Activated T-cell treated with anti-CD3 and anti-CD28 coated beads for 24 hours (primary cell): ENCODE data around the gene C1orf141.
"Not testable (repeated sequence)": the region's sequence is repeated elsewhere in the genome, so short reads cannot be mapped to it uniquely, and the experiment has no call there.

Experiments
- DNase-seq: peaks from one replicate; pipeline ENCODE4 v3.0.0-alpha.2; 2020; ENCODE audit warnings: low read depth

Gene C1orf141

GRCh38 chr1:67134695-67135094 is at the start of gene C1orf141:
TSS of gene C1orf141 (minus strand) at chr1:67134970. CDS start at chr1:67127240, 7,730 bp downstream.
- DNase-seq = no peak

GRCh38 chr1:67175530-67176087 is 40.8 kb upstream of the C1orf141 start:
- no peak for DNase-seq

- no peak for DNase-seq
These were observed 40.0 kb upstream of the C1orf141 start for GRCh38 chr1:67174716-67175284.

GRCh38 chr1:67173988-67174387 is 39.2 kb upstream of the C1orf141 start:
- no peak for DNase-seq

- no peak for DNase-seq
These were observed 37.2 kb upstream of the C1orf141 start for GRCh38 chr1:67171978-67172377.

GRCh38 chr1:67171574-67171955 is 36.8 kb upstream of the C1orf141 start:
- DNase-seq = no peak

GRCh38 chr1:67170751-67171573 is 36.2 kb upstream of the C1orf141 start:
- no peak for DNase-seq

- DNase-seq = no peak
These were observed 35.2 kb upstream of the C1orf141 start for GRCh38 chr1:67169932-67170331.

DNA sequence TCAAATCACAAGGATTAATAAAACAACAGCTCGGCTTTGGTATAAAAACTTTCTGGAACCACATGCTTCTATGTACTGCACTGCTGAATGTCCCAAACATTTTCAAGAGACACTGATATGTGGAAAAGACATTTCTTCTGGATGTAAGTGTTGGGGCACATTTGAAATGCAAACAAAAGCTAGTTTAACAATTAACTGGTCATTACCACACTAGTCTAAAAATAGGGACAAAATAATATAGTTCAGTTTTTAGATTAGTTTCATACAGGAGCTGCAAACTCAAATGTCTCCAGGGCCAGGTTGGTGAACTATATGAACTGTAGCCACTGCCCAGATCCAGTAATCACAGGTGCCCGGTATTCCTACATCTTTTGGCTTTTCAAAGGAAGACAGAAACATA is 34.7 kb upstream of the C1orf141 start:
- DNase-seq = no peak

GRCh38 chr1:67166196-67166595 is 31.4 kb upstream of the C1orf141 start, which contains the start of gene IL23R:
TSS of gene IL23R (plus strand) at chr1:67166454. CDS start at chr1:67168121, 1,667 bp downstream.
- DNase-seq = peak; percentile 44

- DNase-seq = no peak
These were observed 30.8 kb upstream of the C1orf141 start for GRCh38 chr1:67165468-67166041.

DNA sequence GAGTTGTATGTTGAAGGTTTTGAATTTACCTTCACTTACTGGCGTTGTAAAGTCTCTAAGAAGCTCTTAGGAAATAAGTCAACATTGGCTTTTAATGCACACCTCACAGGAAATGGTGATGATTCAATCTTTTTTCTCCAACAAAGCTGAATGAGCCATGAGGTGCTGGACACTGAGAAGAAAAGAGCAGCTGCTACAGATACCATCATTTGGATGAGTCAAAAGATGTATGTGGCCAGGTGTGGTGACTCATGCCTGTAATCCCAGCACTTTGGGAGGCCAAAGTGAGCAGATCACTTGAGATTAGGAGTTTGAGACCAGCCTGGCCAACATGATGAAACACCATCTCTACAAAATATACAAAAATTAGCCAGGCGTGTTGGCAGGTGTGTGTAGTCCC is 28.2 kb upstream of the C1orf141 start:
- no peak for DNase-seq

DNA sequence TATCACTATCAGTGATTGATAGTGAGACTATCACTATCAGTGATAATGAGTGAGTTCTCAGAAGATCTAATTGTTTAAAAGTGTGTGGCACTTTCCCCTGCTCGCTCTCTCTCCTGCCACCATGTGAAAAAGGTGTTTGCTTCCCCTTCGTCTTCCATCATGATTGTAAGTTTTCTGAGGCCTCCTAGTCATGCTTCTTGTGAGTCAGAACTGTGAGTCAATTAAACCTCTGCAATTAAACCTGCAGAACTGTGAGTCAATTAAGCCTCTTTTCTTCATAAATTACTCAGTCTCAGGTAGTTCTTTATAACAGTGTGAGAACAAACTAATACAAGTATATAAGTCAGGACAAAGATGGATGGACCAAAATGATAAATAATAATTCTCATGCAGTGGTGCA is 24.5 kb upstream of the C1orf141 start:
- no peak for DNase-seq

DNA sequence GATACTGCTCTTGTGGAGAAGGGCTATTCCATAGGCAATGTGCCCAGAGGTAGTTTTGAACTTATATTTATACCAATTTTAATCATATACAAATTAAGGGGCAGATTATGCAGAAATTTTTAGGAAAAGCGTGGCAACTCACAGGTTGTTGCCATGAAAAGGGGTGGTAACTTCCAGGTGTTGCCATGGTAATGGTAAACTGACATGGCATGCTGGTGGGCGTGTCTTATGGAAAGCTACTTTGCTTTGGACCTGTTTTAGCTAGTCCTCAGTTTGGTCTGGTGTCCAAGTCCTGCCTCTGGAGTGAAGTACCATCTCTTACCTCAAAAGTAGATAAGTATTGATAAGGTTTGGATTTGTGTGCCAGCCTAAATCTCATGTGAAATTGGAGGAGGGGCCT is 23.6 kb upstream of the C1orf141 start:
- no peak for DNase-seq

DNA sequence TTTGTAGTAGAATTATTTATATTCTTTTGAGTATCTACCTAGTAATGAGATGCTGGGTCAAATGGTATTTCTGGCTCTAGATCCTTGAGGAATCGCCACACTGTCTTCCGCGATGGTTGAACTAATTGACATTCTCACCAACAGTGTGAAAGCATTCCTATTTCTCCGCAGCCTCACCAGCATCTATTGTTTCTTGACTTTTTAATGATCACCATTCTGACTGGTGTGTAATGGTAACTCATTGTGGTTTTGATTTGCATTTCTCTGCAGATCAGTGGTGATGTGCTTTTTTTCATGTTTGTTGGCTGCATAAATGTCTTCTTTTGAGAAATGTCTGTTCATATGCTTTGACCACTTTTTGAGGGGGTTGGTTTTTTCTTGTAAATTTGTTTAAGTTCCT is 16.2 kb upstream of the C1orf141 start:
- no peak for DNase-seq

DNA sequence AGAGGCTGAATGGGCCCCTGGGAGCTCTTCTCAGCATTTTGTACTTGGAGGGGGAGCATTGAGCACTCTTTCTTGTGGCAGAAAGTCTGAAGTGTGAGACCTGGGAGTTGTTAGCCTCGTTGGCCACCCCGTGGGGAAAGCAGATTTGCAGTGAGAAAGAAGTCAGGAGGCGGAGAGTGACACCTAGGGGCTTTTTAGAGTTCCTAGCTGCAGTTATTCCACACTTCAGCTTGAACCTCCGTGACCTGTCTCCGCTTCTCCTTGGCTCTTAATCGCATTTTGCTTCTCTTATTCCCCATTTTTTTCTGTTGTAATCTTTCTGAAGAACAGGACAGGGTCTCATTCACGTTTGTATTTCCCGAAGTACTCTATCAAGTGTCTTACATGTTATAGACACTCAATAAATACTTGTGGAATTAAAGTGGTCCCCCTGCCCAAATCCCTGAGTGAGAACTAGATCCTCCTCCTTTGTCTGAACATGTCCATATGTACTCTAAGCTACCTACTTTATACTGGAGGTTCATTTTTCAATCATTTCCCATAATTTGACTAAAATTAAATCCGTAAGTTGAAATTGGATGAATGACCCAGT is 14.5 kb upstream of the C1orf141 start:
- peak; percentile 50 for DNase-seq

DNA sequence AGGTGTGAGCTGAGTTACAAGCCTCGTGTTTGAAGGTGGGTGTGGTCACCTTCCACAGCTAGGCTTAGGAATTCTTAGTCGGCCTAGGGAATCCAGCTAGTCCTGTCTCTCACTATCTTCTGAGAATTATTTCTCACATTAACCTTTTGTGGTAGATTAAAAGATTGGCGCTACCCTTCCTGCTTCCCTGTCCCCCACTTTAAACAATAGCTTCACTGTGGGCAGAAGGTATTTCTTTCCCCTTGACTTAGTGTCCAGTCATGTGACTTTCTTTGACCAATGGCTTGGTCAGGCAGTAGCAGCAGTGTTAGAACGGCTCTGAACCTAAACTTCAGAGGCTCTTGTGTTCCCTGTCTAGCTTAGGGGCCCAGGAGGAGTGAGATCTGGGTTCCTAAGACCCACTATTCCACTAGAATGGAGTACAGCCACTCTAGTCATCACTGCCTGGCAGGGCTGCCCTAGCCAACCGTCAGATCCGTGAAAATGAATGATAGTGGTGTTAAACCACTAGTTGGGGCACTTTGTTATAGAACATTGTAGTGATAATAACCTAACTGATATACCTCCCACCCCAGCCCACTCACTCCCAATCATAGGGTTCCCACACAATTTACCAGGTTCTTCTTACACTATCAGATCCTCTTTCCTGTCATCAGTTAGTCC is 13.9 kb upstream of the C1orf141 start:
- no peak for DNase-seq

DNA sequence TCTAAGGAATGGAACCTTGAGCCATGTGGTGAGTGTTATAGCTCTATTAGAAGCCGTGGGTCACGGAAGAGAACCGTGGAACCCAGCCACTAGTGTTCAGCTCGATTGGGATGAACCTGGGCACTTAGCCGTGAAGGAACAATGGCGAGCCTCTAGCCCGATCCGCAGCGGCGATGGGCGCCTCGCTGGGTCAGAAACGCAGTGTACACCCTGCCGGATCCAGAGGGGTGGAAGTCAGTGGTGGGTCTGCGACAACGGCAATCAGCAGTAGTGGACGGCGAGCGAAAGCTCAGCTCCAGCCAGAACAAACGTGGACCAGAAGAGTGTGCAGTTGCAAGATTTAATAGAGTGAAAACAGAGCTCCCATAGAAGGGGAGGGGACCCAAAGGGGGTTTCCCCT is 13.2 kb upstream of the C1orf141 start:
- DNase-seq = not testable (repeated sequence)

DNA sequence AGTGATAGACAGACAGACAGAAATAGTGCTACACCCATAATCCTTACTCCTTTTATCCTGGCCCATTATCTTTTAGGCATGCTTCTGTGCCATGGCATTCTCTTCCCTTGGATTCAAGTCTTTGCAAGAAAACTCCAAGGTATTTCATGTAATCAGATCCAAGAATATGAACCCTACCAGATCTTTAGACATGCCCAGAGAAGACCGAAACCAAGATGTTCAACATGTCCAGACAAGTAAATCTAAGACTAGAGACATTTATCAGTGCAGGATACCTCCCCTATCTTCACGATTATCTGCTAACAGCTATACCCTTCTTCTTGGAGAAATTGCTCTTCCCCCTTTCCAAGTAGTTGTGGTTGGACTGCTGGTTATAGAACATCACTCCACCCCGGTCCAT is 11.8 kb upstream of the C1orf141 start:
- no peak for DNase-seq

- no peak for DNase-seq
These were observed 11.3 kb upstream of the C1orf141 start for GRCh38 chr1:67146101-67146500.

- DNase-seq = no peak
These were observed 9.9 kb upstream of the C1orf141 start for GRCh38 chr1:67144696-67145095.

- DNase-seq = no peak
These were observed 9.2 kb upstream of the C1orf141 start for GRCh38 chr1:67143966-67144365.
